GM23338 (cell line): ENCODE data around the gene ZNF148.
"Not testable (repeated sequence)": the region's sequence is repeated elsewhere in the genome, so short reads cannot be mapped to it uniquely, and the experiment has no call there.

Experiments
- CREB1 ChIP-seq: fragments of 250-450 bp; sonication (Bioruptor Pico); IDR thresholded peaks from 2 replicates; pipeline ENCODE4 v1.5.0; 2020; ENCODE audit warnings: low read depth, mild to moderate bottlenecking, moderate library complexity
- EZH2 ChIP-seq: fragments of 200-600 bp; sonication (generic); IDR thresholded peaks from one replicate; pipeline ENCODE4 v1.8.0; 2017; ENCODE audit warnings: antibody characterized with exemption, mild to moderate bottlenecking, low read depth; ENCODE audit not compliant: unreplicated experiment
- EZH2phosphoT487 ChIP-seq: fragments of 200-600 bp; sonication (generic); IDR thresholded peaks from one replicate; pipeline ENCODE4 v1.8.1; 2018; ENCODE audit warnings: antibody characterized with exemption; ENCODE audit not compliant: unreplicated experiment
- JUNB ChIP-seq: IDR thresholded peaks from one replicate; pipeline ENCODE4 v1.6.1; 2016; ENCODE audit warnings: antibody characterized with exemption; ENCODE audit not compliant: unreplicated experiment
- NANOG ChIP-seq: IDR thresholded peaks from 2 replicates; pipeline ENCODE4 v1.6.1; 2016; ENCODE audit warnings: antibody characterized with exemption, borderline replicate concordance
- POLR2AphosphoS5 ChIP-seq: IDR thresholded peaks from 2 replicates; pipeline ENCODE4 v1.6.1; 2016; ENCODE audit warnings: antibody characterized with exemption, low read depth
- ZNF114 ChIP-seq: fragments of 250-450 bp; sonication (Bioruptor Pico); IDR thresholded peaks from 2 replicates; pipeline ENCODE4 v1.5.0; 2020; ENCODE audit warnings: mild to moderate bottlenecking, moderate library complexity
- TF ChIP-seq, protein P1 (sequence below), 2 experiments: fragments of 200-600 bp in 1 of 2; sonication (generic) in 1 of 2; conservative IDR thresholded peaks; 2 replicates each; pipeline versions ENCODE4 v1.5.1 to v1.6.1; 2016 to 2017; ENCODE audit warnings: antibody characterized with exemption in 2 of 2, low read depth in 2 of 2, mild to moderate bottlenecking in 2 of 2, moderate library complexity in 1 of 2
- TF ChIP-seq, protein P2 (sequence below): IDR thresholded peaks from one replicate; pipeline ENCODE4 v1.6.1; 2018; ENCODE audit warnings: antibody characterized with exemption; ENCODE audit not compliant: unreplicated experiment
- TF ChIP-seq, protein P3 (sequence below): IDR thresholded peaks from 2 replicates; pipeline ENCODE4 v1.6.1; 2016; ENCODE audit warnings: antibody characterized with exemption

DNA sequence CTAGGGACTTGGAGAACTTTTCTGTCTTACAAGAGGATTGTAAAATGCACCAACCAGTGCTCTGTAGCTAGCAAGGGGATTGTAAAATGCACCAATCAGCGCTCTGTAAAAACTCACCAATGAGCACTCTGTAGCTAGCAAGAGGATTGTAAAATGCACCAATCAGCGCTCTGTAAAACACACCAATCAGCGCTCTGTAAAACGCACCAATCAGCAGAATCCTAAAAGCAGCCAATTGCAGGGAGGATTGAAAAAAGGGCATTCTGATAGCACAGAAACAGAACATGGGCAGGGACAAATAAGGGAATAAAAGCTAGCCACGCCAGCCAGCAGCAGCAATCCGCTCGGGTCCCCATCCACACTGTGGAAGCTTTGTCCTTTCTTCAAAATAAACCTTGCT is 31.8 kb downstream of the ZNF148 start:
- TF ChIP-seq POLR2AphosphoS5; CREB1 (CRISPR knock-in tag); EZH2phosphoT487; EZH2; NANOG; ZNF114; JUNB: not testable (repeated sequence)
- TF ChIP-seq, protein P1, sequence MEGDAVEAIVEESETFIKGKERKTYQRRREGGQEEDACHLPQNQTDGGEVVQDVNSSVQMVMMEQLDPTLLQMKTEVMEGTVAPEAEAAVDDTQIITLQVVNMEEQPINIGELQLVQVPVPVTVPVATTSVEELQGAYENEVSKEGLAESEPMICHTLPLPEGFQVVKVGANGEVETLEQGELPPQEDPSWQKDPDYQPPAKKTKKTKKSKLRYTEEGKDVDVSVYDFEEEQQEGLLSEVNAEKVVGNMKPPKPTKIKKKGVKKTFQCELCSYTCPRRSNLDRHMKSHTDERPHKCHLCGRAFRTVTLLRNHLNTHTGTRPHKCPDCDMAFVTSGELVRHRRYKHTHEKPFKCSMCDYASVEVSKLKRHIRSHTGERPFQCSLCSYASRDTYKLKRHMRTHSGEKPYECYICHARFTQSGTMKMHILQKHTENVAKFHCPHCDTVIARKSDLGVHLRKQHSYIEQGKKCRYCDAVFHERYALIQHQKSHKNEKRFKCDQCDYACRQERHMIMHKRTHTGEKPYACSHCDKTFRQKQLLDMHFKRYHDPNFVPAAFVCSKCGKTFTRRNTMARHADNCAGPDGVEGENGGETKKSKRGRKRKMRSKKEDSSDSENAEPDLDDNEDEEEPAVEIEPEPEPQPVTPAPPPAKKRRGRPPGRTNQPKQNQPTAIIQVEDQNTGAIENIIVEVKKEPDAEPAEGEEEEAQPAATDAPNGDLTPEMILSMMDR (conservative IDR thresholded peaks at IDR 0.05; ENCODE audit: low read depth in 2 of 2): not testable (repeated sequence)
- TF ChIP-seq, protein P2, sequence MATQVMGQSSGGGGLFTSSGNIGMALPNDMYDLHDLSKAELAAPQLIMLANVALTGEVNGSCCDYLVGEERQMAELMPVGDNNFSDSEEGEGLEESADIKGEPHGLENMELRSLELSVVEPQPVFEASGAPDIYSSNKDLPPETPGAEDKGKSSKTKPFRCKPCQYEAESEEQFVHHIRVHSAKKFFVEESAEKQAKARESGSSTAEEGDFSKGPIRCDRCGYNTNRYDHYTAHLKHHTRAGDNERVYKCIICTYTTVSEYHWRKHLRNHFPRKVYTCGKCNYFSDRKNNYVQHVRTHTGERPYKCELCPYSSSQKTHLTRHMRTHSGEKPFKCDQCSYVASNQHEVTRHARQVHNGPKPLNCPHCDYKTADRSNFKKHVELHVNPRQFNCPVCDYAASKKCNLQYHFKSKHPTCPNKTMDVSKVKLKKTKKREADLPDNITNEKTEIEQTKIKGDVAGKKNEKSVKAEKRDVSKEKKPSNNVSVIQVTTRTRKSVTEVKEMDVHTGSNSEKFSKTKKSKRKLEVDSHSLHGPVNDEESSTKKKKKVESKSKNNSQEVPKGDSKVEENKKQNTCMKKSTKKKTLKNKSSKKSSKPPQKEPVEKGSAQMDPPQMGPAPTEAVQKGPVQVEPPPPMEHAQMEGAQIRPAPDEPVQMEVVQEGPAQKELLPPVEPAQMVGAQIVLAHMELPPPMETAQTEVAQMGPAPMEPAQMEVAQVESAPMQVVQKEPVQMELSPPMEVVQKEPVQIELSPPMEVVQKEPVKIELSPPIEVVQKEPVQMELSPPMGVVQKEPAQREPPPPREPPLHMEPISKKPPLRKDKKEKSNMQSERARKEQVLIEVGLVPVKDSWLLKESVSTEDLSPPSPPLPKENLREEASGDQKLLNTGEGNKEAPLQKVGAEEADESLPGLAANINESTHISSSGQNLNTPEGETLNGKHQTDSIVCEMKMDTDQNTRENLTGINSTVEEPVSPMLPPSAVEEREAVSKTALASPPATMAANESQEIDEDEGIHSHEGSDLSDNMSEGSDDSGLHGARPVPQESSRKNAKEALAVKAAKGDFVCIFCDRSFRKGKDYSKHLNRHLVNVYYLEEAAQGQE: not testable (repeated sequence)
- TF ChIP-seq, protein P3, sequence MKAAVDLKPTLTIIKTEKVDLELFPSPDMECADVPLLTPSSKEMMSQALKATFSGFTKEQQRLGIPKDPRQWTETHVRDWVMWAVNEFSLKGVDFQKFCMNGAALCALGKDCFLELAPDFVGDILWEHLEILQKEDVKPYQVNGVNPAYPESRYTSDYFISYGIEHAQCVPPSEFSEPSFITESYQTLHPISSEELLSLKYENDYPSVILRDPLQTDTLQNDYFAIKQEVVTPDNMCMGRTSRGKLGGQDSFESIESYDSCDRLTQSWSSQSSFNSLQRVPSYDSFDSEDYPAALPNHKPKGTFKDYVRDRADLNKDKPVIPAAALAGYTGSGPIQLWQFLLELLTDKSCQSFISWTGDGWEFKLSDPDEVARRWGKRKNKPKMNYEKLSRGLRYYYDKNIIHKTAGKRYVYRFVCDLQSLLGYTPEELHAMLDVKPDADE: not testable (repeated sequence)
